22Rv1 (cell line): ENCODE results near the gene SLC19A3.

Experiments used
- H3K27ac ChIP-seq: fragments of 450-650 bp; 2 replicates; pipeline ENCODE4 v1.5.1; 2017
- CTCF ChIP-seq: fragments of 450-650 bp; IDR thresholded peaks from 2 replicates; pipeline ENCODE4 v1.5.1; 2017; ENCODE audit warnings: mild to moderate bottlenecking
- ZFX ChIP-seq: fragments of 450-650 bp; IDR thresholded peaks from 2 replicates; pipeline ENCODE4 v1.6.1; 2017; ENCODE audit warnings: antibody characterized with exemption, borderline replicate concordance

SLC19A3 gene

GRCh38 chr2:227654426-227654825 lies 63.4 kb downstream of the SLC19A3 start:
- TF ChIP-seq ZFX (no peak), CTCF (no peak)

GRCh38 chr2:227653419-227653818 lies 64.4 kb downstream of the SLC19A3 start:
- H3K27ac ChIP-seq = no peak overlapping the region

More at GRCh38 chr2:227654426-227654825, 63.4 kb downstream of the SLC19A3 start:
- H3K27ac ChIP-seq = no peak overlapping the region

GRCh38 chr2:227643990-227644551 lies 73.8 kb downstream of the SLC19A3 start:
- H3K27ac ChIP-seq = no peak overlapping the region
- TF ChIP-seq ZFX (no peak), CTCF (no peak)

More at GRCh38 chr2:227653419-227653818, 64.4 kb downstream of the SLC19A3 start:
- no peak for TF ChIP-seq ZFX
- no peak for TF ChIP-seq CTCF

GRCh38 chr2:227642656-227643055 lies 75.2 kb downstream of the SLC19A3 start:
- TF ChIP-seq CTCF (no peak), ZFX (no peak)
- no peak overlapping the region for H3K27ac ChIP-seq

GRCh38 chr2:227634201-227634600 lies 83.6 kb downstream of the SLC19A3 start:
- no peak overlapping the region for H3K27ac ChIP-seq
- TF ChIP-seq CTCF (no peak), ZFX (no peak)
